ENCODE measurements around the gene NAA60.

DNA sequence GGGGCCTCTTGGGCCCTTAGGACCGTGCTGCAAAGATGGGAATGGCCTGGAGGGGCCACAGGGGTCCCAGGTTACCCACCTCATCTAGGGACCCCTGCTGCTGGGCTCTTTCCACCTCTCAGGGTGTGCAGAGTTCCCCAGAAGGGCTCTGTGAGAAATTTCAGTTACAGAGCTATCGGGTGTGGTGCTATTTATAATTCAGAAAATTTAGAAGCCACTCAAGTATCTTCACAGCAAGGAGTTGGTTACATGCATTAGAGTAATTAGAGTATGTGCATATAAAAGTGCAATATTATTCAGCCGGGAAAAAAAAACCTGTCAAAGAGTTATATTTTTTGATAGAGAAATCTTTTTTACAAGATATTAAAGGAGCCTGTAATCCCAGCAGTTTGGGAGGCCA, 32.9 kb downstream of the NAA60 start:
- TF ChIP-seq POLR2AphosphoS5 (IDR thresholded peaks at IDR 0.05; ENCODE audit: low read depth) (no peak), EZH2phosphoT487 (IDR thresholded peaks at IDR 0.05; ENCODE audit: unreplicated experiment) (no peak), ZNF331 (CRISPR knock-in tag; IDR thresholded peaks at IDR 0.05; ENCODE audit: low read depth) (no peak), ZNF462 (CRISPR knock-in tag; IDR thresholded peaks at IDR 0.05) (no peak), STAT1 (IDR thresholded peaks at IDR 0.05; ENCODE audit: unreplicated experiment) (no peak)
- TF ChIP-seq, protein P1, sequence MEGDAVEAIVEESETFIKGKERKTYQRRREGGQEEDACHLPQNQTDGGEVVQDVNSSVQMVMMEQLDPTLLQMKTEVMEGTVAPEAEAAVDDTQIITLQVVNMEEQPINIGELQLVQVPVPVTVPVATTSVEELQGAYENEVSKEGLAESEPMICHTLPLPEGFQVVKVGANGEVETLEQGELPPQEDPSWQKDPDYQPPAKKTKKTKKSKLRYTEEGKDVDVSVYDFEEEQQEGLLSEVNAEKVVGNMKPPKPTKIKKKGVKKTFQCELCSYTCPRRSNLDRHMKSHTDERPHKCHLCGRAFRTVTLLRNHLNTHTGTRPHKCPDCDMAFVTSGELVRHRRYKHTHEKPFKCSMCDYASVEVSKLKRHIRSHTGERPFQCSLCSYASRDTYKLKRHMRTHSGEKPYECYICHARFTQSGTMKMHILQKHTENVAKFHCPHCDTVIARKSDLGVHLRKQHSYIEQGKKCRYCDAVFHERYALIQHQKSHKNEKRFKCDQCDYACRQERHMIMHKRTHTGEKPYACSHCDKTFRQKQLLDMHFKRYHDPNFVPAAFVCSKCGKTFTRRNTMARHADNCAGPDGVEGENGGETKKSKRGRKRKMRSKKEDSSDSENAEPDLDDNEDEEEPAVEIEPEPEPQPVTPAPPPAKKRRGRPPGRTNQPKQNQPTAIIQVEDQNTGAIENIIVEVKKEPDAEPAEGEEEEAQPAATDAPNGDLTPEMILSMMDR (conservative IDR thresholded peaks at IDR 0.05; ENCODE audit: low read depth in 2 of 2), result no peak
- TF ChIP-seq, protein P2, sequence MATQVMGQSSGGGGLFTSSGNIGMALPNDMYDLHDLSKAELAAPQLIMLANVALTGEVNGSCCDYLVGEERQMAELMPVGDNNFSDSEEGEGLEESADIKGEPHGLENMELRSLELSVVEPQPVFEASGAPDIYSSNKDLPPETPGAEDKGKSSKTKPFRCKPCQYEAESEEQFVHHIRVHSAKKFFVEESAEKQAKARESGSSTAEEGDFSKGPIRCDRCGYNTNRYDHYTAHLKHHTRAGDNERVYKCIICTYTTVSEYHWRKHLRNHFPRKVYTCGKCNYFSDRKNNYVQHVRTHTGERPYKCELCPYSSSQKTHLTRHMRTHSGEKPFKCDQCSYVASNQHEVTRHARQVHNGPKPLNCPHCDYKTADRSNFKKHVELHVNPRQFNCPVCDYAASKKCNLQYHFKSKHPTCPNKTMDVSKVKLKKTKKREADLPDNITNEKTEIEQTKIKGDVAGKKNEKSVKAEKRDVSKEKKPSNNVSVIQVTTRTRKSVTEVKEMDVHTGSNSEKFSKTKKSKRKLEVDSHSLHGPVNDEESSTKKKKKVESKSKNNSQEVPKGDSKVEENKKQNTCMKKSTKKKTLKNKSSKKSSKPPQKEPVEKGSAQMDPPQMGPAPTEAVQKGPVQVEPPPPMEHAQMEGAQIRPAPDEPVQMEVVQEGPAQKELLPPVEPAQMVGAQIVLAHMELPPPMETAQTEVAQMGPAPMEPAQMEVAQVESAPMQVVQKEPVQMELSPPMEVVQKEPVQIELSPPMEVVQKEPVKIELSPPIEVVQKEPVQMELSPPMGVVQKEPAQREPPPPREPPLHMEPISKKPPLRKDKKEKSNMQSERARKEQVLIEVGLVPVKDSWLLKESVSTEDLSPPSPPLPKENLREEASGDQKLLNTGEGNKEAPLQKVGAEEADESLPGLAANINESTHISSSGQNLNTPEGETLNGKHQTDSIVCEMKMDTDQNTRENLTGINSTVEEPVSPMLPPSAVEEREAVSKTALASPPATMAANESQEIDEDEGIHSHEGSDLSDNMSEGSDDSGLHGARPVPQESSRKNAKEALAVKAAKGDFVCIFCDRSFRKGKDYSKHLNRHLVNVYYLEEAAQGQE (IDR thresholded peaks at IDR 0.05; ENCODE audit: unreplicated experiment), result no peak

Measured in GM23338 (cell line).